ENCODE data around the gene DRC7.

The DRC7 gene

DNA sequence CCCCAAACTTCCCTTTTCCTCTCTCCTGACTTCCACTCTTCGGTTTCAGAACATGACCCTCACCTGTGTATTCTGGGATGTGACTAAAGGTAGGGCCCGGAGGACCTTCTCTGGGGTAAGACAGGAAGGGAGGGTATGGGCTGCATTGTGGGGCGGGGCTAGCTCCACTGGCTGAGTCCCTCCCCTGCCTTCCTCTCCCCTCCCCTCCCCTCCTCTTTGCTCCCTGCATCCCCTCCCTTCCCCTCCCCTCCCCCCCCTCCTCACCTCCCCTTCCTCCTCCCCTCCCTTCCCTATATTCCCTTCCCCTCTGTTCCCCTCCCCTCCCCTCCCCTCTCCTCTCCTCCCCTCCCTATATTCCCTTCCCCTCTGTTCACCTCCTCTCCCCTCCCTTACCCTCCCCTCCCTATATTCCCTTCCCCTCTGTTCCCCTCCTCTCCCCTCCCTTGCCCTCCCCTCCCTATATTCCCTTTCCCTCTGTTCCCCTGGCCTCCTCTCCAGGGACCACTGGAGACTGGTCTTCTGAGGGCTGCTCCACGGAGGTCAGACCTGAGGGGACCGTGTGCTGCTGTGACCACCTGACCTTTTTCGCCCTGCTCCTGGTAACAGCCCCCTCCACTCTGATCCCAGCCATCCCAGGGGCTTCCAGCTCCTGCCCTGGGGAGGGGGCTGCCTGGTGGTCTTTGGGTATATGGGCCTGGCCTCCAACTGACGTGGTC lies 14.7 kb upstream of the DRC7 start:
- DNase-seq (ENCODE audit: extremely low read depth, low read depth), result no peak
- TF ChIP-seq, protein P1, sequence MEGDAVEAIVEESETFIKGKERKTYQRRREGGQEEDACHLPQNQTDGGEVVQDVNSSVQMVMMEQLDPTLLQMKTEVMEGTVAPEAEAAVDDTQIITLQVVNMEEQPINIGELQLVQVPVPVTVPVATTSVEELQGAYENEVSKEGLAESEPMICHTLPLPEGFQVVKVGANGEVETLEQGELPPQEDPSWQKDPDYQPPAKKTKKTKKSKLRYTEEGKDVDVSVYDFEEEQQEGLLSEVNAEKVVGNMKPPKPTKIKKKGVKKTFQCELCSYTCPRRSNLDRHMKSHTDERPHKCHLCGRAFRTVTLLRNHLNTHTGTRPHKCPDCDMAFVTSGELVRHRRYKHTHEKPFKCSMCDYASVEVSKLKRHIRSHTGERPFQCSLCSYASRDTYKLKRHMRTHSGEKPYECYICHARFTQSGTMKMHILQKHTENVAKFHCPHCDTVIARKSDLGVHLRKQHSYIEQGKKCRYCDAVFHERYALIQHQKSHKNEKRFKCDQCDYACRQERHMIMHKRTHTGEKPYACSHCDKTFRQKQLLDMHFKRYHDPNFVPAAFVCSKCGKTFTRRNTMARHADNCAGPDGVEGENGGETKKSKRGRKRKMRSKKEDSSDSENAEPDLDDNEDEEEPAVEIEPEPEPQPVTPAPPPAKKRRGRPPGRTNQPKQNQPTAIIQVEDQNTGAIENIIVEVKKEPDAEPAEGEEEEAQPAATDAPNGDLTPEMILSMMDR (IDR thresholded peaks at IDR 0.05; ENCODE audit: low read depth, low read length), result no peak

DNA sequence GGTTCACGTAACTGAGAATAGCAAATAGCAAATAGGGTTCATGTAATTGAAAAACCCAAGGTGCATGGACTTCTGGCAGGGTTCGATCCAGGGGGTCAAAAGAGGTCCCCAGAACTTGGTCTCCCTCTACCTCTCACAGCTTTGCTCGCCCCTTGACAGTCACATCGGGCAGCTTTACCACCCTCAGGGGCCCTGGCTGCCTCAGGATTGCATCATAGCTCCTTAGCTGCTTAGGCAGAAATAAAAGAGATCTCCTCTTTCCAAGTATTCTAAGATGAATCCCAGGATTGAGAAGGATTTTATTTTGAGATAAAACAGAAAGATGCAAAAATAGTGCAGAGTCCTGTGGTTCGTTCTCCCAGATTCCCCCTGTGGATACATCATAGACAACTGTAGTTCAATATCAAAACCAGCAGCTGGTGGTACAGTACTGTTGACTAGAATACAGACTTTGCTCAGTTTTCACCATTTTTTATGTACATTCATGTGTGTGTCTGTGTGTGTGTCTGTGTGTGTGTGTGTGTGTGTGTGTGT lies 13.7 kb upstream of the DRC7 start:
- DNase-seq (ENCODE audit: extremely low read depth, low read depth), result no peak
- TF ChIP-seq, protein P1 (IDR thresholded peaks at IDR 0.05; ENCODE audit: low read depth, low read length), result no peak

DNA sequence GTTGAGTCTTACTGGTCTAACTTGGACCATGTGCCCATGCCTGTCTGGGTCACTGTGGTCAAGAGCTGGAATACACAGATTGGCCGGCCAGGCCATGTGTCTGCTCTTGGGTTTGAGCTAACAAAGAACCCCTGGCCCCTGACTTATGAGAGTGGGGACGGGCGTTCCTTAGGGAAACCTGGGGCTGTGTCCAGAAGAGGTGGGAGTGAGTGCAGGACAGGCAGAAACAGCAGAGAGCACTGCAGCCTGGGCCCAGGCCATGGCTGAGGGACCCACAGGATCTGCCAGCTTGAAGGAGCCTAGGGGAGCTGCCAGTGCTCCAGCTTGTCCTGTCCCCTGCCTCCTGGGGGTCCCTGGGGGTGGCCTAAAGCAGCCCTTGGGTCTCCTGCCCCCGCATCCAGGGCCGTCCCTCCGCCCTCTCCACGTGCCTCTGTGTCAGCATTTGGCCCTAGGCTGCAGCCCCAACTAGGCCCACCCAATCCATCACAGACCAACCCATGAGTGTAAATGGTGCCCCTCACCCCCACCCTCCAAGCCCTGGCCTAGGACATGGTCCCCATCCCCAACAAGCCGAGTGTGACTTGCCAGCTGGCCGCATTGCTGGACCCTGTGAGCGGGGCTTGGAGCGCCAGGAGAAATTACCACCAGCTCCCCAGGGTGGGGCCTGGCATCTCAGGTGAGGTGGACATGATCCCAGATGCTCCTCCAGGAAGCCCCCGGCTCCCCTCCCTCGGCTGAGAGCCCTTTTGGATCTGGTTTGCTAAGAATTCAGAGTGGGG lies 12.5 kb upstream of the DRC7 start:
- no peak for DNase-seq (ENCODE audit: extremely low read depth, low read depth)
- TF ChIP-seq, protein P1 (IDR thresholded peaks at IDR 0.05; ENCODE audit: low read depth, low read length), result no peak

DNA sequence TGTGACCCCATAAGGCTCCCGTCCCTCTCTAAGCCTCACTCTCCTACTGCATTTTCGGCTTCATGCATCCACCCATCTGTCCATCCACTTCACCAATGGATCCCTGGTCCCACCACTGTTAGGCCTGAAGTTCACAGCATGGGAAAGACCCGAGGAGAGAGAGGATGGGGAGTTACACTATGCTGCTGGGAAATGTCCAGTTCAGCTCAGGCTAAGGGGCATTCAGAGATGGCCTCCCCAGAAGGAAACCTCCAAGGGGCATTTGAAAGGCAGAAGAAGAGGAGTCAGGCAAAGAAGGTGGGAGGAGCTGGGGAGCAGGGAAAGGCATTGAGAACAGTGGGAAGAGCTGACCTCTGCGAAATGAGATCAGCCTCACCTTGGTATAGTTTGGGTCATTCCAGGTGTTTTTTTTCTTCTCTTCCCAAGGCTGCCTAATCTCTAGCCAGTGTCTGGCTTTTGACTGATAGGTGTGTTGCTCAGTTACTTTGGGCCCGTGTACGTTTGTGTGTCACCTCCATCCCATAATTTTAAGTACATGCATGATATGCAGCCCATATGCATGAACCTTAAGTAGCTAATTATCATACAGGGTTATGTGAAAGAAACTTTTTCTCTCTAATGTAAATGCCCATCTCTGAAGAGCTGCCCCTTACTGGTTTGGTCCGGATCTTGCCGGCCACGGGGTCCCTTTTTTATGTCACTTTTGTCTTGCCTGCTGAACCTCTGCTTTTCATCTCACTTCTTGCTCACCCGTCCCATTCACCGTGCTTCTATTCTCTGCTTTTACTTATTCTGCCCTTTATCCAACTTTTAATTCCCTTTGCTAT lies 11.6 kb upstream of the DRC7 start:
- DNase-seq (ENCODE audit: extremely low read depth, low read depth), result no peak
- TF ChIP-seq, protein P1 (IDR thresholded peaks at IDR 0.05; ENCODE audit: low read depth, low read length), result no peak

DNA sequence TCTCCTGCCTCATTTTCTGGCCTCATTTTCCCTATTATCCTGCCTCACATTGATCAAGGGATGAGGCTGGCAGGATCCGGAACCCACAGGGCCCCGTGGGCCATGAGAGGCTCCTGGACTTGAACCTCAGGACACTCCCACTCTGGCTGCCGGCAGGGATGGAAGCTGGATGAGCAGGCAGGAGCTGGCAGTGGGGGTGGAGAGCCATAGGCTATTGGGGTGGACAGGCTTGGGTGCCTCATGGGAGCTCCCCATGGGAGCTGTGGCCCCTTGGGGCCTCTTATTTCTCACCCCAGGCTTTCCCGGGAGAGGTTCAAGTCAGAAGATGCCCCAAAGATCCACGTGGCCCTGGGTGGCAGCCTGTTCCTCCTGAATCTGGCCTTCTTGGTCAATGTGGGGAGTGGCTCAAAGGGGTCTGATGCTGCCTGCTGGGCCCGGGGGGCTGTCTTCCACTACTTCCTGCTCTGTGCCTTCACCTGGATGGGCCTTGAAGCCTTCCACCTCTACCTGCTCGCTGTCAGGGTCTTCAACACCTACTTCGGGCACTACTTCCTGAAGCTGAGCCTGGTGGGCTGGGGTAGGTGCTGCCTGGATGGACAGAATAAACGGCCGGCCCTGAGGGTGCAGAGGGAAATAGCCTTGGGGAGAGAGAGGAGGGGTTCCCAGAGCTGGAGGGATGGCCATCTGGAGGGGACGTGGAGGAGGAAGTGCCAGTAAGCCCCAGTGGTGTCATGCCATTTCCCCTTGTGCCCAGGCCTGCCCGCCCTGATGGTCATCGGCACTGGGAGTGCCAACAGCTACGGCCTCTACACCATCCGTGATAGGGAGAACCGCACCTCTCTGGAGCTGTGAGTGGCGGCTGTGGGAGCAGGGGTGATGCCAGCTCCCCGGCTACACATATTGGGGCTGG lies 10.7 kb upstream of the DRC7 start:
- TF ChIP-seq, protein P1 (IDR thresholded peaks at IDR 0.05; ENCODE audit: low read depth, low read length), result no peak
- no peak for DNase-seq (ENCODE audit: extremely low read depth, low read depth)

DNA sequence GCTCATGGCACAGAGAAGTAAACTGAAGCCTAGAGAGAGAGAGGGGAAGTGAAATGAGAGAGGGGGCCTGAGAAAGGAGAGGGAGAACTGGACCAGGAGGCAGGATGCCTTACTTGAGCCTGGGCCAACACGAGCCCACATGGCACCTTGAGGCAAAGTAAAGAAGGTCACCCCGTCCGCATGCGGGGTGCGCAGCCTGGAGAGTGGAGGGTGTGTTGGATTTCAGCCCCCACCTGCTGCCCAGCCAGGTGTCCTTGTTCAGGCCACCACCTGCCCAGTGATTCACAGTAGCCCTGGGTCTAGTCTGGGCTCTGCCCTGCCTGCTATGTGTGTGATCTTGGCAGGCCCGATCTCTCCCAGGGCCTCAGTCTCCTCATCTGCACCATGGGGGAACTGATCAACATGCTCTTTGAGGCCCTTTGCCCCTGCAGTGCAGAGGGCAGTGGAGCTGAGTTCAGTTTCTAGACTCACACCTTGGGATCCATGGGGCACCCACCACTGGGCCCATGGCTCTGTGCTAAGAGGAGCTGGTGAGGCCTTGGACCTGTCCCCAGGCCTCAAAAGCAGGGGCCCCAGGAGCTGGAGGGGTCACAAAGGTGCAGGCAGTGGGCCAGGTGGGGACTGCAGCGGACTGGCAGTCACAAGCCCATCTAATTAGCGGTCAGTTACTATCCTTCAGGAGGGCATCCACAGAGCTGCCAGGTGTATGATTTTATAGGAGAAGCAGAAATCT lies 9.8 kb upstream of the DRC7 start:
- DNase-seq (ENCODE audit: extremely low read depth, low read depth), result no peak
- TF ChIP-seq, protein P1 (IDR thresholded peaks at IDR 0.05; ENCODE audit: low read depth, low read length), result no peak
